Fibroblast of skin of right quadriceps (primary cell): ENCODE results near the gene BHLHE41.
A peak's percentile ranks its signal among the peaks of the same experiment; 100 is the strongest.

Experiments used
- DNase-seq: peaks from one replicate; pipeline ENCODE4 v3.0.0-alpha.2; 2013

Gene BHLHE41

DNA sequence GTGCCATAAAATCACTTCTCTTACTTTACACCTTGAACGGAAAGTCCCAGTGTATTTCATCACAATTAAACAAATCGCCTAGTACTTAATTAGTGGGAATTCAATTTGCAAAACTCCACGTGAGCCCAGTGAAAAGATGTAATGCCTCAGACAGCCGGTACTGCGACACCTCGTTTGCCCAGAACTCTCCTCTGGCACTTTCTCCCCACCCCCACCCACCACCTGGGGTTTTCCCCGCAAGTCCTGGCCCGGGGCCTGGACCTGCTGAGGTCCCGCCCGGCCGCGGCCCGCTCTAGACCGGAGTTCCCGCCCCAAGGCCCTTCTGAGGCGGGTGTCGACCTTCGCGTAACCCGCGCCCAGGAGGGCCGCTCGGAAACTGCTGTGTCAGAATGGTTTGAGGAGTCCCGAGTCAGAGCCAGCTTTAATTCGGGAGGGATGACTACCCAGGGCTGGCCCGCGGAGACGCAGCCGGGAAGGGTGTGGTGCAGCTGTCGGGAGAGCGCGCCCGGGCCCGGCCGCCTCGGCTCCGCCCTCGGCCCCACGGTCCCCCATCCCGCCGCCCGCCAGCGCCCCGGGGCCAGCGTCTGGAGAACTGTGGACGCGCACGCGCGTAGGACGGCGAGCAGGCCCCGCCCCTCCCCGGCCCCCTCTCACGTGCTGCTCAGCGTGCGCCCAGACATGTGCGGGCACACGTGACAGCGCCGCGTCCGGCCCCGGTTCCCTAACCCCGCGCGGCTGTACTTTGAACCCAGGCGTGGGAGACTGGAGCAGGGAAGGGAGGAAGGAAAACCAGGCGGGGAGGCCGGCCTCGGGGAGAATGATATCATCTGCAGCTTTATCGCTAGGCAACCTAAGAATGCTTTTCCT, 10.8 kb downstream of the BHLHE41 start:
- DNase-seq, result peak; percentile 88

- no peak for DNase-seq
Measured at GRCh38 chr12:26113181-26113654, 11.6 kb downstream of the BHLHE41 start.

DNA sequence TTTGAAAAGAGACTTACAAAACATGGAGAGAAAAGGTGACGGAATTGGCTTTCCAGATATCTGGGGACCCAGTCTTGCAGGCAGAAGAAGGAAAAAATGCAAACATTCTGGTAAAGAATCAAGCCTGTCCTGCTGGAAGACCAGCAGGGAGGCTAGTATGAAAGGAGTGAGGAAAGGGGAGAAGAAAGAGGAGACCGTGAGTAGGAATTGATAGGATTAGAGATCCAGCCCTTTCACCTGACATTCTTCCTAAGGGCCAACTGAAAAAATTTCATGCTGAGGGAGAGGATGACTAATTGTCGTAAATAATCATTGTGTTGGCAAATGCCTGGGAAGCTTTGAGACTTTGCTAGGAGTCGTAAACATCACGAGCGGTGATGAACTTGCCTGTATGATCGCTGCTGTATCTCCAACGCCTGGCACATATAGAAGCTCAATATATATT, 12.1 kb downstream of the BHLHE41 start:
- DNase-seq, result peak; percentile 37

DNA sequence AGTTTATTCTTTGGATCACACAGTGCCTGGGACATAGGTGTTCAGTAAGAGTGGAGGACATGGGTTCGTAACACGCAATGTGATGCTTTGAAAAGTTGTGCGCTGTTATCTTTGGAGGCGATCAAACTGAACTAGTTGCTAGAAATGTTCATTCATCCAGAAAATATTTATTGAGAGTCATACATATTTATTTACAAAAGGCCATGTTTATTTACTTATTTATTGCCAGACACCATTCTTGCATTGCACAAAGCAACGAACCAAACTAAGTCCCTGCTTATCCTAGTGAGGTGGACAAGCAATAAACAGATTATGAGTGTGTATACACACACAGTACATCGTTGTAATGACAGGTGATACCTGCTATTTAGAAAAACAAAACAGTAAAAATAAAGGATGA, 12.6 kb downstream of the BHLHE41 start:
- DNase-seq, result no peak

- DNase-seq, result peak; percentile 8
Measured at GRCh38 chr12:26109343-26109881, 15.4 kb downstream of the BHLHE41 start.

GRCh38 chr12:26108915-26109314, 15.9 kb downstream of the BHLHE41 start:
- DNase-seq, result no peak

DNA sequence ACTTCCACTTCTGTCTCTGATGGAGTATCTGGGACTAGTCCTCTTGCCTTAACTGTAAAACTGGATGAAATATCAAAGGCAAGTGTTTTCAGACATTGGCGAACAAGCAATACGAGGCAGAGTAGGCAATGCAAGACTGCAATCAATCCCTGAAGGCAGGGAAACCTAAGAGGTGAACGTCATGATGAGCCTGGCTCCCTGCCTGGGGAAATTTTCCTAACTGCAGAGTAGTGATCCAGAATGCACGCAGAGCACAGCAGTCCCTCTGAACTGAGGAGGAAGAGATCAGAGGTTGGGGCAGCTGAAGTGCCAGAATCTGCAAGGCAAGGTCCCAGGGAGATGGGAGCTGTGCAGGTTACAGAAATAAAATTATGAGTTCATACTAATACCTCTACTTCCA, 18.5 kb downstream of the BHLHE41 start:
- DNase-seq, result no peak

DNA sequence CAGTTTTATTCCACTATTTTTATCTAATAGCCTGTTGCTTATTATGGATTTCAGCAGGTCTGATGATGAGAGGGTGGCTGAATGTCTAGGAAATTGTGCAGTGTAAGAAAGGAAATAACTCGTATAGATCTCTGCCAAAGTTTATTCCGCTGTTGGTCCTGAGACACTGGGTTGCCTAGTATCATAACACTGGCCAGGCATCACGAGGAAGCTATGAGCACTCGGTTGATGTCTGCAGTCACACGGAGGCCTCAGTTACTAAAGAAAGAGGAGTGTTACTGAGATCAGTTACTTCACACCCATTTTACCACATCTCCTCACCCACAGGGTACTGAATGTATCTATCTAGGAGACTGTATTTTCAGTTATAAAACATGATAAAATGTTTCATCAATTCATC, 21.9 kb downstream of the BHLHE41 start:
- DNase-seq, result no peak

DNA sequence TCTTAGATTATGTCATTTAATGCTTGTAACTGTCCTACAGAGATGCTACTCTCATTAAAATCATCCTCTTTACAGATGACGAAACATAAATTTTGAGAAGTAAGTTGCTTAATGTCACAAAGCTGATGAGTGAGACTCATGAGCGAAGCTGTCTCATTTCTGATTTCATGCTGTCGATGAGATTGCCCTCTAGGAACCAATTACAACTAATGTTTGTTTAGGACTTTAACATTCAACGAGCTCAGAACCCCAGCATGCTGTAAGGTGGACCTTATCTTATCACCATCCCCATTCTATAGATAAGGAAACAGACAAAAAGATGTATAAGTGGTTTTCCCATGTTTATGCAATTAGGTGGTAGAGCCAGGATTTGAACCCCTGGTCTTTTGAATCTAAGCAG, 23.1 kb downstream of the BHLHE41 start:
- no peak for DNase-seq

GRCh38 chr12:26101350-26101734, 23.5 kb downstream of the BHLHE41 start:
- no peak for DNase-seq

GRCh38 chr12:26100666-26101349, 24.0 kb downstream of the BHLHE41 start:
- no peak for DNase-seq

DNA sequence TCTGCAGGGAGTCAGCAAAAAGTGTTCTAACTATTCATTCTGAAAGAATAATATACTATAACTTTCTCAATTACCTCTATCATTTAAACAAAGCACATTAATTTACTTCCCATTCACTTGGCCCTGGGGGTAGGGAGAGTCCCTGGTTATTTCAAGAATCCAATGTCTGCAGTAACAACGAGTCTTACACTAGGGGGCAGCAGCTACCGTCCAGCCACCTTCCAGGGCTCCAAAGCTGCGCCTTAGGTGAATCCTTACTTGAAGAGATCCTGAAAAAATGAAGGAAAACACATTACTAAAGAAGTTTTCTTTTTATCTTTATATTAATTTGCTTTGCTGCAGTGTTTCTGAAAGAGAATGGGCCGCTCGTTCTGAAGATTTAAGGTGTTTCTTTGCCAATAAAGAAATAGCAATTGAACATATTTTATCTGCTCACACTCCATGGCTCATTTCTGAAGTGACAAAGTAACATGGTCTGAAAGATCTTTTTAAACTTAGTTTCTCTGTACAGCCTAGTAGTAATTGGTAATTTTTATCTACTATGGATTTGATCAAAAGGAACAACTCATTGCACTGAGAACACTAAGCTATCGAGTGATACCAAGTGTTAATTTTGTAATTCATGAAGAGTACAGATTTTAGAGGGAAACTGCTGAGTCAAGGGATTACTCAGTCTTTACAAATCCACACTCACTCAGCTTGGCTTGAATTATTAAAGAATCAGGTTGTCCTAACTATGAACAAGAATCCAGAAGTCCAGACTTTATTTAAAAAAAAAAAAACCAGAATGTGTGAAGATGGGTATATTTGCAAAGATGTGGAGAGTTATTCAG, 27.6 kb downstream of the BHLHE41 start:
- DNase-seq, result peak; percentile 73

GRCh38 chr12:26096036-26096435, 28.8 kb downstream of the BHLHE41 start:
- no peak for DNase-seq

DNA sequence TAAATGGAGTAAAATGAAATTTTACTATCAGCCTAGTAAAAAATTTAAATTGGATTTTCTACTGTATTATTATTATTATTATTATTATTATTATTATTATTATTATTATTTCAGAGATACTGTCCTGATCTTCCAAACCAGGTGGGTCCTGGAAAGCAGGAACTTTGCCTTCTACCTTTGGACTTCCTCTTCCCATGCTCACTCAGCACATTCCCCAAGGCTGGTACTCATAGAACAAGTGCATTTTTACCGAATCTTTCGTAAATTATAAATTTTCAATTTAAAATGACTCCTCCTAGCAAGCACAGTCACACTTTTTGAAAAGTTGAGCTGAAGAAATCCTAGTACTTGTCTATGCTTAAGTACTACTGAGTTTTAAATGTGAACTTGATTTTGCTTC, 29.7 kb downstream of the BHLHE41 start:
- no peak for DNase-seq

DNA sequence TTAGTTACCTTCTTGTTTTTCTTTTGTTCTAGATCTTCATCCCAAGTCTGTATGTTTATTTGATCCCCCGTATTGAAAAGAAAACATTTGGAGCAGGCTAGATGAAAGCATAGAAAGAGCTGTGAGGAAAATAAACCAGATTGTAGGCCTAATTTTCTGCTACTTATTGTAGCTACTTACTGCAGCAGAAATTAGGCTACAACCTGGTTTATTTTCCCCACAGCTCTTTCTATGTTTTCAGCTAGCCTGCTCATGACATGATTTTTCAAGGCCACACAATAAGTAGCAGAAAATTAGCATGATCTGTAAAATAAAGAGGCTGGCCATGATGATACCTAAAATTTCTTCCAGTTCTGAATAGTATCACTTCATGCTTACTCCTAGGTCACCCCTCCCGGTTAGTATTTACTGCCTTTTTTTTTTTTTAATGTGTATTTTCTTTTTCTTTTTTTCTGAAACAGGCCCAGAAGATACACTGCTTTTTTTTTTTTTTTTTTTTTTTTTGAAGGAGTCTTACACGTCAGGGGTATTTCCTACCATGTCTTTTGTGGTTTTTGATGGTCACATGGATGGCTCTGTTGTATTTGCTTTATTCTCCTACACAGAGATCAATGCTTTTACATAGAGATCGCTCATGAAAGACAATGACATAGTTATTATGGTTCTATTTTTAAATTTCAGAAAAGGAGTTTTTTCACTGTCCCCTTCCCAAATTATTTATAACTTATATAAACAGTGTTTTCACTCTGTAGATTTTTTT, 32.3 kb downstream of the BHLHE41 start:
- peak; percentile 33 for DNase-seq

DNA sequence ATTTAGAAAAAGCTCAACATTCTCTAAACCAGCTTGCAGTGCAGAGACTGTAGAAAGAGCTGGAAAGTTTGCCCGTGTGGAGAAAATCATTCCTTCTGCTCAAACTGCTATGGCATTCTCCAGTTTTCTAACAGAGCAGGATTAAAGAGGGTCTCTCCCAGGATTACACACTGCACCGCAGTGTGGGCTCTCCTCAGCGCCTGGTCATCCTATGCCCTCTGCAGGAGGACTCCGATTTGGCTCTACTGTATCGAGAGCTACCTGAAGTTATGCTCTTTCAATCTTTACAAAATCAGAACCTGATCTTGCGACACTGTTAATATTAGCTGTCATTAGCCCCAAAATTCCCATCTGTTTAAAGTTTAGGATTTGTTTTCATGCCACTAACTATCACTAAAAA, 33.0 kb downstream of the BHLHE41 start:
- peak; percentile 19 for DNase-seq

DNA sequence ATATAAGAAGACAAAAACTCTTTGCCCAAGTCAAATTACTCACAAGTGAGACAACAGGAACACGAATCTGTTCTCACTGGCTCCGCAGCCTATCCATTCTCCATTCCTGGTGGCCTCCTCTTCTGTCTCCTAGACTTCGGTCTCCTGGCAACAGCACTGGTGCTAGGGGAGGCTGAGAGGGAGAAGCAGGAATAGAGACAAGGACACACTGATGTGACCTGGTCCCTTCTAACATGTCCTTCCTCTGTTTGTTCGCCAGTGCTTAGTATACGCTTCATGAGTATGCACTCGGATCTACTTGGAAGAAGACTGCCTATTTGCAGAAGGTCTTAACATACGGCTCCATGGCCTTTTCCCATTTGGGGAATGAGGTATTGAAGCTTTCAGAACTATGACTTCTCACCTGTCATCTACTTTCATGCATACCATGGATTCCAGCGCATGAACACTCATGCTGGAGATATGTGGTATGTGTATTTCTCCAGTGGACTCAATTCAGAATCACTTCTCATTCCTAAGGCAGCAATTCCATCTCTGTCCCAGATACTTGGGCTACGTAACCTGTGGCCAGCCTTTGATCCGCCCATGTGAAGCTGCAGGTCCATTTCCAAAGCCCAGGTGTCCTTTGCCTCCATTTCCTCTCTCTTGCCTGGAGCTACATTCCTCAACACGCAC, 33.9 kb downstream of the BHLHE41 start:
- peak; percentile 31 for DNase-seq

- DNase-seq, result no peak
Measured at GRCh38 chr12:26088998-26089397, 35.8 kb downstream of the BHLHE41 start.

DNA sequence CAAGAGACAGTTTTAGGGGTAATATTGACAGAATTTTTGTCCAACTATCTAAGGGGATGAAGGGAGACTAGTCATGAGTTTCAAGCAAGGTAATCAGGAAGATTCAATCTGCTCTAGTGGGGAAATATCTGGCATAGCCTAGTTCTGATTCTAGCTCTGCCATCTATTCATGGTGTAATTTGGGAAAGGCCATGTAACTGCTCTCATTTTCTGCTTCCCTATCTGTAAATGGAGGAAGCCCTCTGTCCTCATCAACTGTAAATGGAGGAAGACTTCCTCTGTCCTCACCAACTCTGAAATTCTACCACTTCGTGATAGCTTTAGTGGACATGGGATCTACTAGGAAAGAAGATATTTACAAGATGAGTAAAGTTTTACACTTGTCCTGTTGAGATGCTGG, 37.9 kb downstream of the BHLHE41 start:
- no peak for DNase-seq

- no peak for DNase-seq
Measured at GRCh38 chr12:26080911-26081310, 43.9 kb downstream of the BHLHE41 start.

DNA sequence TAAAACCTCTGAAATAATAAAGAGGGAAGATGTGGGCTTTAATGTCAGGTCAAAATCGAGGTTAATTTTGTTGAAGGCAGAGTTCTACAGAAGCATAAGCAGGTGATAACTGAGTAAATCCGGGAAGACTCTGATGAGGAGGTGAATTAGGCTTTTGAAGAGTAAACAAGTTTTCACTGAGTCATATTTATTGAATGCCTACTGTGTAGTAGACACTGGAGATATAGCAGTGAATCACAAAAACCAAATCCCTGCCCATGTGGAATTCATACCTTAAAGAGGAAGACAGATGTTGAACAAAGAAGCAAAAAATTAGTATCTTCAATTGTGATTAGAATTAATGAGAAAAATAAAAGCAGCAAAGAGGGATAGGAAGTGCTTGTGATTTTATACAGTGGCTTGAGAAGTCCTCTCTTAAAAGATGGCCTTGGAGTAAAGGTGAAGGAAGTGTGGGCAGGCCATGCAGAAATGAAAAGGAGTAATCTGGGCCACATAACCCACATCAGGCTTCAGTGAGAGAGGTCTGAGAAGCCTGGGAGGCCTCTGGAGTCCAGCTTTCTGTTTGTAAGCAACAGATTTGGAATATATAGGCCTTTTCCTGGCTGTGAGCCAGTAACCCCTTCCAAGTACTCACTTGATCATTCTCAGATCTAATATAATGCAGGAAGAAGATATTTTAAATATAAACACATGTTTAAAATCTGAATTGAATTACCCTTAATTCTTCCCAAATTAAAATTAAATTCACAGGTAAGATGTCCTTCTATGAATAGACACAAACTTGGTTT, 46.7 kb downstream of the BHLHE41 start:
- peak; percentile 16 for DNase-seq
